Liver (tissue), 3 donors: ENCODE results near the gene PRICKLE3.

Experiments used
- CTCF ChIP-seq: fragments of 150-350 bp; IDR thresholded peaks from 2 replicates; pipeline ENCODE4 v1.5.1; 2017; ENCODE audit warnings: improper control_type of control experiment, low read depth, low read length; ENCODE audit not compliant: missing input control
- FOXA1 ChIP-seq: IDR thresholded peaks from 2 replicates; pipeline ENCODE4 v1.6.1; 2016; ENCODE audit warnings: antibody characterized with exemption
- GABPA ChIP-seq, 2 donors: IDR thresholded peaks in 1 of 2; conservative IDR thresholded peaks in 1 of 2; 2 replicates each; pipeline ENCODE4 v1.6.1; 2016; ENCODE audit warnings: antibody characterized with exemption in 2 of 2, mild to moderate bottlenecking in 1 of 2, moderate library complexity in 1 of 2
- REST ChIP-seq: IDR thresholded peaks from 2 replicates; pipeline ENCODE4 v1.6.1; 2016; ENCODE audit warnings: antibody characterized with exemption, mild to moderate bottlenecking
- RXRA ChIP-seq, 2 donors: IDR thresholded peaks; 2 replicates each; pipeline ENCODE4 v1.6.1; 2017 to 2018; ENCODE audit warnings: antibody characterized with exemption in 2 of 2, mild to moderate bottlenecking in 1 of 2
- TAF1 ChIP-seq: conservative IDR thresholded peaks from 2 replicates; pipeline ENCODE4 v1.6.1; 2016; ENCODE audit warnings: antibody characterized with exemption, mild to moderate bottlenecking
- ZBTB33 ChIP-seq: IDR thresholded peaks from 2 replicates; pipeline ENCODE4 v1.6.1; 2016; ENCODE audit warnings: antibody characterized with exemption
- TF ChIP-seq, protein P1 (sequence below): IDR thresholded peaks from 2 replicates; pipeline ENCODE4 v1.6.1; 2016; ENCODE audit warnings: antibody characterized with exemption
- TF ChIP-seq, protein P2 (sequence below): IDR thresholded peaks from 2 replicates; pipeline ENCODE4 v1.6.1; 2016; ENCODE audit warnings: antibody characterized with exemption
- donor health status: healthy.
- donor health status: healthy.

DNA sequence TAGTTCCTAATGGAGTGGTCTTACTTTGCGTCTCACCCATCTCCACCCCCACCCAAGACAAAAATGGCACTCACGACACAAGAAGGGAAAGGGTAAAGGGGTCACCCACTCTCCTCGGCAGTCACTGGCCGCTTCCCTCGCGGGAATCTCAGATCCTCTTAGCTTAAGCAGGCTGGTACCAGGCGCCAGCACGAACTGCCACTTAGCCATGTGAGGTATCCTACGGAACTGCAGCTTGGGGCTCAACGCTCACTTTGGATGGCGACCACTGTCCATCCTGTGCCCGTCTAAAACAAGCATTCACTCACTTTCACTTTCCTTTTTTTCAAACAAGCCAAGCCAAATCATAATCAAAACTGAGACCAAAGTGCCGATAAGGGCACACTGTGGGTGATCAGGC, 38.2 kb downstream of the PRICKLE3 start:
- TF ChIP-seq TAF1: no peak
- no peak for TF ChIP-seq CTCF
- TF ChIP-seq, protein P1, sequence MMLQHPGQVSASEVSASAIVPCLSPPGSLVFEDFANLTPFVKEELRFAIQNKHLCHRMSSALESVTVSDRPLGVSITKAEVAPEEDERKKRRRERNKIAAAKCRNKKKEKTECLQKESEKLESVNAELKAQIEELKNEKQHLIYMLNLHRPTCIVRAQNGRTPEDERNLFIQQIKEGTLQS: no peak
- TF ChIP-seq FOXA1: no peak
- no peak for TF ChIP-seq GABPA (IDR thresholded peaks at IDR 0.05 in 1 of 2, conservative IDR thresholded peaks at IDR 0.05 in 1 of 2)
- TF ChIP-seq ZBTB33: no peak
- TF ChIP-seq, protein P2, sequence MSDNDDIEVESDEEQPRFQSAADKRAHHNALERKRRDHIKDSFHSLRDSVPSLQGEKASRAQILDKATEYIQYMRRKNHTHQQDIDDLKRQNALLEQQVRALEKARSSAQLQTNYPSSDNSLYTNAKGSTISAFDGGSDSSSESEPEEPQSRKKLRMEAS: no peak
- no peak for TF ChIP-seq RXRA (IDR thresholded peaks at IDR 0.05)
- no peak for TF ChIP-seq REST
